Endothelial cell of umbilical vein (primary cell): ENCODE data around the gene STXBP5.
"Not testable (repeated sequence)": the region's sequence is repeated elsewhere in the genome, so short reads cannot be mapped to it uniquely, and the experiment has no call there.

Experiments used
- CTCF ChIP-seq, 2 donors: IDR thresholded peaks; 1 replicate in 1 of 2; 2 replicates in 1 of 2; pipeline ENCODE4 v1.5.1; 2011; ENCODE audit warnings: low read length in 2 of 2, mild to moderate bottlenecking in 2 of 2, moderate library complexity in 2 of 2, control low read depth in 1 of 2, inconsistent platforms in 1 of 2, low read depth in 1 of 2; ENCODE audit not compliant: insufficient read depth in 1 of 2; ENCODE audit errors: extremely low read depth in 1 of 2
- POLR2A ChIP-seq: IDR thresholded peaks from 2 replicates; pipeline ENCODE4 v1.6.1; 2012; ENCODE audit warnings: low read depth, mild to moderate bottlenecking, control low read depth, low read length

- TF ChIP-seq CTCF (IDR thresholded peaks at IDR 0.05; ENCODE audit: extremely low read depth in 1 of 2, insufficient read depth in 1 of 2, low read depth in 1 of 2, low read length in 2 of 2); POLR2A: not testable (repeated sequence)
Observed at GRCh38 chr6:147254929-147255473, 50.8 kb downstream of the STXBP5 start.
